OCI-LY3 (cell line): Measurements from ENCODE around the gene FMR1NB.

ENCODE experiments used
- EZH2phosphoT487 ChIP-seq: fragments of 200-600 bp; shearing (Covaris generic); IDR thresholded peaks from 2 replicates; pipeline ENCODE4 v1.6.1; 2018; ENCODE audit warnings: antibody characterized with exemption, mixed run types, low read depth
- TF ChIP-seq, protein P1 (sequence below): fragments of 200-600, 300-600 bp; sonication (generic); IDR thresholded peaks from 2 replicates; pipeline ENCODE4 v1.5.1; 2014; ENCODE audit warnings: antibody characterized with exemption, low read length, low read depth

DNA sequence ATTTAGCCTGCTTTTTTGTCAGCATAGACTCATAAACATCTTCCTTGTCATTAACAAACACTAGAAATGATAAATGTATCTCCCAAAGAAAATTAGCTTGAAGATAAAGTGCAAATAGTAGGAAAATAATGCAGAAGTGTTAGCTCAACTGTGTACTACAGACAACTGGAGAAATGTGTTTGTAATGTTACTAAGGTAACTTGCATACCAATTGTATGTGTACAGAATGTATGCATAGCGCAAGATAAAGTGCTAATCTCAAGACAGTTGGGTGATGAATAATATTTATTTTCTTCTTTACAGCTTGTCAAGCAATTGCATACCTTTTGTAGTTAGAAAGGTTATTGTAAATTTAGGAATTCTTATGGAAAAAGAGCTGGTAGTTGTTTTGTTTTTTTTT is 47.3 kb upstream of the FMR1NB start:
- TF ChIP-seq, protein P1, sequence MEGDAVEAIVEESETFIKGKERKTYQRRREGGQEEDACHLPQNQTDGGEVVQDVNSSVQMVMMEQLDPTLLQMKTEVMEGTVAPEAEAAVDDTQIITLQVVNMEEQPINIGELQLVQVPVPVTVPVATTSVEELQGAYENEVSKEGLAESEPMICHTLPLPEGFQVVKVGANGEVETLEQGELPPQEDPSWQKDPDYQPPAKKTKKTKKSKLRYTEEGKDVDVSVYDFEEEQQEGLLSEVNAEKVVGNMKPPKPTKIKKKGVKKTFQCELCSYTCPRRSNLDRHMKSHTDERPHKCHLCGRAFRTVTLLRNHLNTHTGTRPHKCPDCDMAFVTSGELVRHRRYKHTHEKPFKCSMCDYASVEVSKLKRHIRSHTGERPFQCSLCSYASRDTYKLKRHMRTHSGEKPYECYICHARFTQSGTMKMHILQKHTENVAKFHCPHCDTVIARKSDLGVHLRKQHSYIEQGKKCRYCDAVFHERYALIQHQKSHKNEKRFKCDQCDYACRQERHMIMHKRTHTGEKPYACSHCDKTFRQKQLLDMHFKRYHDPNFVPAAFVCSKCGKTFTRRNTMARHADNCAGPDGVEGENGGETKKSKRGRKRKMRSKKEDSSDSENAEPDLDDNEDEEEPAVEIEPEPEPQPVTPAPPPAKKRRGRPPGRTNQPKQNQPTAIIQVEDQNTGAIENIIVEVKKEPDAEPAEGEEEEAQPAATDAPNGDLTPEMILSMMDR: no peak
- TF ChIP-seq EZH2phosphoT487: no peak
